ENCODE results near the gene AFF3.

Gene AFF3

DNA sequence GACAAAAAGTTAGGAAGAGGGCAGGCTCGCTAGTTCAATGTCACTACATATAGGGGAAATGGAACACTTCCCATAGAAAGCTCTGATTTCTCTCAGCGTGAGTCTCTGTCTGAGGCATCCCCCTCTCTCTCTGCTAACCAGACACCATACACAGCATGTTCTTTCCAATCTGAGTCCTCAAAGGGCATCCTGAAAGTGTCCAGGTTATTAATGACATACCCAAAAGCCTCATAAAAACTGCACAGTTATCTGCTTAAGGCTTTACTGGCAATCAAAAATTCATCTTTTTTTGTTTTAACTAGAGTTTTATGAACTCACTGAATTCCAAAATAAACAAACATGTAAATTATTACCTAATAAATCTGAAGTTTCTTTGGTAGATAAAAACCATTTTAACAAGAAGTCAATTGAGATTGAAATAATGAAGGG is 137.4 kb downstream of the AFF3 start:
- DNase-seq = no peak

DNA sequence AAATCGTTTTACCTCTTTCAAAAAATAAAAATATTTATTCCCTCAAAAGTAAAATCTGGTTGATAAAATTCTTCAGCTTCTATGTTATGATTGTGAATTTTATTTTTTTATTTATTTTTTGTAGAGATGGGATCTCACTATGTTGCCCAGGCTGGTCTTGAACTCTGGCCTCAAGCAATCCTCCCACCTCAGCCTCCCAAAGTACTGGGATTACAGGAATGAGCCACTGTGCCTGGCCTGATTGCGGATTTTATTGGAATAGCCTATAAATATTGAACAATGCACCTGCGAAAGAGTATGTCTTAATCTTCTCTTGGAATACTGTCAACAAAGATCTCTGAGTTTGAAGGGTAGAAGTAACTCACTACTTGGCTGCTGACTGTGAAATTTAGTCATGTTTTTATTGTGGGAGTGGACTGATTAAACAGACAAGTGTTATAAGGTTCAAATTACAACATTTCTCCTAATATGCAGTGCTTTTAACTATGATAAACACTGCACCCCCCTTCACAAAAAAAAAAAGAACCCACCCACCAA is 138.0 kb downstream of the AFF3 start:
- no peak for DNase-seq

DNA sequence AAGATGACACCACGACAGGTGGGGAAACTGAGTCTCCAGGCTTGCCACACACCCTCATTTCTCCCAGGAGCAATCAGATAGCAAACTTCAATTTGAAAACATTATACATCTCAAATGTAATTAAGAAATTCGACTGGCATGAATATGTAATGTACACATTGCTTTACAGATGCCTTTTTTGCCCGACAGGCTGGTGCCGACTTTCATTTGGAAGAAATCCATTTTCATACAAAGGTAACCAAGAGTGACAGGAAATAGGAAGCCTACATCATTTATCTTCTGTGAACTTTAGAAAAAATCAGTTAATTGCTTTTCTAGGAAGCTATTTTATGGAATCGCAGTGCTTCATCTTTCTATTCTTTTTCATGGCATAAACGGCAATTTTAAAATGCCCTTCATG is 140.3 kb downstream of the AFF3 start:
- DNase-seq = no peak

DNA sequence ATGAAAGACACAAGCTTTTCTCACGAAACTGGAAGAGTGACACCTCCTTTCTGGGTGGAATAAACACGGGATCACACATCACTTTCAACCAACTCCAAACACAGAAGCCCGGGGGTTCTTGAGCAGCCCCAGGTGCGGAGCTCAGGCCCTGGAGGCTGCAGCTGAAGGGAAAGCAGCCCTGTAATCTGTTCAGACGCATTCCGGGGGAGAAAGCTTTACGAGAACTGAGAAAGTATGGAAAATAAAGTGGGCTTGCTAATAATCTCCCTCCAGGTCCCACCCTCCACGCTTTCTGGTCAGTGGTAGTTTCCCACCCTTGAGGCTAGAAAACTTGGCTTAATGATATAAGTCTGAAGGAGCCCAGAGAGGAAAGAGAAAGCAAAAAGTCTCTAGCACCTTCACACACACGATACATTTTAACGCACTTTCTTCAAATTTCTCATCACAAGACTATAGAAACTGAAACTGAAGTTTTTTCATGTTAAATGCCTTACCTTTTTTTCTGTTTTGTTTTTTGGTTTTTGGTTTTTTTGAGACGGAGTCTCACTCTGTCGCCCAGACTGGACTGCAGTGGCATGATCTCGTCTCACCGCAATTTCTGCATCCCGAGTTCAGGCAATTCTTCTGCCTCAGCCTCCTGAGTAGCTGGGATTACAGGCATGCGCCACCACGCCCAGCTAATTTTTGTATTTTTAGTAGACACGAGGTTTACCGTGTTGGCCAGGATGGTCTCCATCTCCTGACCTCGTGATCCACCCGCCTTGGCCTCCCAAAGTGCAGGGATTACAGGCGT is 141.3 kb downstream of the AFF3 start:
- no peak for DNase-seq

DNA sequence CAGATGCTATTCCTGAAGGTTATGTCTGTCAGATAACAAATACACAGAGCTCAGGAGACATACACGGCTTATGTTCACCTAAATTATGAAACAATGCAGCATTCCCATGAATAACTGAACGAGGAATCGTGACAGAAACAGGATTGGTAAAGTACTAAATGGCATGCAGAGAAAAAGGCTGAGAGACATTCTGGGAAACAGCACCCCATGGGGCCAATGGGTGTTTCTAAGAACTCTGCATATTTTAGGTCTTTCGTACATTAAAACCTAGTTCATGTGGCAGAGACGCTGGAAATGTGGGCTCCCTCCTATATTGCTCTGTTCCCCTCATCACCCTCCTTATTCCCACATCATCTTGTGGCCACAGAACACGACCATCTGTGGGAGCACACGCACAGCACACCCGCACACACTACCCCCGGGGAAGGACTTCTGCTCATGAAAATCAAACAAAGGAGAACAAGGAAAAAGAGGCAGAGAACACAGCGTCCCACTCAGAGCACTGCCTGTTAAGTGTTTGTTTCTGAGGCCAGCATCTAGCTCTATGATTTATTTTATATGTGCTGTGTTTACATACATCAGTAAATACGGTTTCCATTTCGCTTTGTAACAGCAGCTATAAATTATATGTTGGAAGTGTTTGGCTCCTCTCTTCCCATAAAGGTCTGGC is 143.6 kb downstream of the AFF3 start:
- DNase-seq = peak; percentile 53

DNA sequence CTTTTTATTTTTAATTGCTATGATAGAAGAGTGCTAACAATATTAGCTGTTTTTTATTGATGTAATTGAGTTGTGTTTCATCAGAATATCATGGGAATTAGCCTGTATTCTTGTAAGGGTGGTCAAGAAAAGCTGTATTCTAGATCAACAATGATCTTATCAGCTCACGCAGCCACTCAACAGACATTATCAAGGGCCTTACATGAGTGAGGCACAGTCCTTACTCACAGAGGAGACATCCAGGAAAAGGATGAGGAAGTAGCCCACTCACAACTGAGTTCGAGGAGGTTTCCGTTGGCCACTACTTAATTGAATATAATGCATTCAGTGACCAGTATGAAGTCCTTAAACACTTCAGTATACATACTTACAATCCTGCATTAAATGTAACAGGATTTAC is 152.5 kb downstream of the AFF3 start:
- no peak for DNase-seq

DNA sequence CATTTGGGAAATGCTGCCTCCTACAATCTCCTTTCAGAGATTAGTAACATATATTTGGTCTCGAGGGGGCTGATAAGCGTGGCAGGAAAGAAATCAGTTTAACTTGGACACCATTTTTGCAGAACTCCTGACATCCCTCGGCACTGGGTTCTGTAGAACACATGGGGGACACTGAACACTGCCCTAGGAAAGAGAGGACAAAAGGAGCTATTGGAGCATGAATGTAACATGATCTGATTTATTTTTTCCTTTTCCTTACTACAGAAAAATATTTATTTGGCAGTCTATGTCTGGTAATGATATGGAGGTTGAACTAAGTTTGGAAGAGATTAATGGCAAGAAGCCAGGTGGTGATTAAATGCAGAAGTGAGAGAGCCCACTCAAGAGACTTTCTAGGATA is 153.8 kb downstream of the AFF3 start:
- DNase-seq = no peak

DNA sequence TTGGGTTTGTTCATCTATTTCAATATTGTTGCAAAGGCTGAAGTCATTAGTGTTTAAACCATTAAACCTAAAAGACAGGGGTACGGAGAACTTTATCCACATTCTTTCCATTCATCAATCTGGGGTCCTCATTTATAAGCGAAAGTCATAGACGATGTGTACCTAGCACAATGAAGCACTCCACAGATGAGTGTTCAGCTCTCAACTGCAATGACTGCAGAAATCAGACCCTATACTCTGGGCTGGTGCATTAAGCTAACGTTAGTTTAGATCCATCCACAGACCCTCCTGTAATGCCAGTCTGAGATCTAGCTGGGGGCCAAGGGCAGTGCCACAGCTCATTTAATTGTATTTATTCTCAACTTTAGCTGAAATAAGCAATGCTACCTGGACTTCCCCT is 155.2 kb downstream of the AFF3 start:
- no peak for DNase-seq

DNA sequence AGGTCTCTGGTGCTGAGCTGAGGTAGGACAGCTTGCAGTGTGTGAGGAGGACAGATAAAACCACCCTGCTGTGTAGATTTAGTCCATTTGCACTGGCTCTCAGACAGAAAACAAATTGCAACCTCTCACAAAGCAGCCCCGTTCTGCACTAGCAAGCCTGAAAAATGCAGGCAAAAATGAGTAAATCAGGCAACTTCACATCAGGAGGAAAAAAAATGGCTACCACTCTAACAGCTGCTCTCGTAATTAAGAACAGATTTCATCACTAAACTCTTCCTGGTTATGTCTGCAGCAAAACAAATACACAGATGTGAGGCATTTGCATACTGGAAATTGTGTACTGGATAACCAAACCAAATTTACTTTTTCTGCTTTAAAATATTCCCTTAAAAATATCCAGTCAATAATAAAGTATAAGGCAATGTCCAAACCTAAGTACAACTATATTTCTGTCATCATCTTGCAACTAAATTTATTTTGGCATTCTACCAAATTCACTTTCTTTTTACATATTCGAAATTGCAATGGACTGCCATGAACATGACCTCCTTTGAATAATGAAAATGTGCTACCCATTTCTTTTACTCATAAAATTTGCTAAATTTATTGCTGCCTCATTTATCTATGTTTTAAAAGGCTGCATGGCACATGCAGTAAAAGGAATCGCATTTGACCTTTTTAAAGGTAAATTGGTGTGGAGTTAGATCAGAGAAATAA is 157.4 kb downstream of the AFF3 start:
- peak; percentile 78 for DNase-seq

DNA sequence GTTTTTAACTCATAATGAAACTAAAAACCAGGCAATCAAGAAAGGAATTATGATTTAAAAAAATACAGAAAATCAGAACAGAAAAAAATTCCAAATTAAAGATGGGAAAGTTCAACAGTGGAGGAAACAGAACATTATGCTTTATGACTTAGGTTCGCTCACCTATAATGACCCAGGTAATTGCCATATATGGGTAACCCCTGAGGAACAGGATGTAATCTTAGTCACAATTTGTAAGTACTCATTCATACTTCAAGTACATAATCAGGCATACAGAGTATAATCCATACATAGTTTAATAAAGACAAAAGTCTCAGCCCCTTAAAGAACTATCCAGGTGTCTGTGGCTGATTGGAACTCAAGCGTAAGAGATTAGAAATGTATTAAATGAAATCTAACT is 159.6 kb downstream of the AFF3 start:
- no peak for DNase-seq

DNA sequence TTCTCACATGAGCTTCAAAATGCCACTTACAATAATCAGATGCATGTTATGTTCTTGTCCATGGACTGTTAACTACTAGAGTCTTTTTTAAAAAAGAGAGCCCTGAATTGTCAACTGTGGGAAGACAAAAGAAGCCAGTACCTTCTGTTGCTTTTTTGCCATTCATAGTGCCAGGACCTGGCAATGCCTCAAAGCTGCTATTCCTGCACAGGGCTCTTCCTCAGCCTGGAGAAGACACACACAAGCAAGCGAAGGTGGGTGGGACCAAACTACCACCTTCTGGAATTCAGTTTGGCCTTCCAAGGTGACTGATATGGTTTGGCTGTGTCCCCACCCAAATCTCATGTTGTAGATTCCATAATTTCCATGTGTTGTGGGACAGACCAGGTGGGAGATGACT is 160.6 kb downstream of the AFF3 start:
- no peak for DNase-seq

DNA sequence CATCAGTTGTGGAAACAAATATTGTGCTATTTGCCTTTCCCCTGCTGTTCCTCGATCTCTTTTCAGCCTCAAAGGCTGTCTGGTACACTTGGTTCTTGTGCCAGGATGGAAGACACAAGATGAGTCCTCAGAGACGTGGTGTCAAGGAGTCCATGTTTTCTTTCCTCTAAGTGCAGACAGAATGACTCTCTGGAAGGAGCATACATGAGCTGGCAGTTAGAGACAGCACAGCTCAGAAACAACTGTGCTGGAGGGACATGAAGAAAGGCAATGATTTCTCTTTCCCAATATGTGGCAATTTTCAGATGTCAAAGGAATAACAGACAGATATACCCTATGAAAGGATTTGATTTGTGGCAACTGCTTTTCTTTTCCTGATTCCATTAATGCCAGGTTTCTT is 162.2 kb downstream of the AFF3 start:
- peak; percentile 10 for DNase-seq

DNA sequence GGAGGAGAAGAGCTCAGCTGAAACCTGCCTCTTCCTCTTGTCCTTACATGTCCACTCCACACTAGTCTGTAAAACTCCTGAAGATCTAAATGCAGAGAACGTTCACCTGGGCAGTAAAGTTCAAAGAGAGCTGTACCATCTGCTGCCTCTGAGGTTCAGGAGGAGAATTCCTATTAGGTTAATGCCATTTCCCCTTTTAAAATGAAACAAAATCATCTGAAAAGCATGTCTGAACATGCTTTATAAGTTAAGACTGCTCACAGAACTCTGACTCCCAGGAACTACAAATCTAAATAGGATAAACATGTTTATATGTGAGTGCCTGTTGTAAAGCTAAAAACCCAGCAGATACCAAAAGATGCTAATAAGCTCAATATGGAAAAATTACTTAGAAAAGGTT is 164.4 kb downstream of the AFF3 start:
- no peak for DNase-seq

DNA sequence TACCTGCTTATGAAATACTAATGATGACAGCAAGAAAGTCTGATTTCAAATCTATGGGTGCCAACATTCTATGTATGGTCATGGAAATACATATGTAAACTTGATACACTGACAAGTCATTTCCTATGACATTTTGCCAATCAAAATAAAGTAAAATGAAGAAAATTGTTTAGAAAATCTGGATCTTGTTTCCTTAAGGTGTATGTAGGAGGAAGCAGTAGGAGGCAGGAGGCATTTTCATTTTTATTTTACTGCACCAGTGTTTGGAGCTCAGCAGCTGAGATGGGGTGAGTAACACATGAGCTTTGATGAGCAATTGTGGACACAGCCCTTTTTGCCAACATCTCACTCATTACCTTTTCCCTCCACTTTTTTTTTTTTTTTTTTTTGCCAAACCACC is 167.0 kb downstream of the AFF3 start:
- DNase-seq = peak; percentile 2

DNA sequence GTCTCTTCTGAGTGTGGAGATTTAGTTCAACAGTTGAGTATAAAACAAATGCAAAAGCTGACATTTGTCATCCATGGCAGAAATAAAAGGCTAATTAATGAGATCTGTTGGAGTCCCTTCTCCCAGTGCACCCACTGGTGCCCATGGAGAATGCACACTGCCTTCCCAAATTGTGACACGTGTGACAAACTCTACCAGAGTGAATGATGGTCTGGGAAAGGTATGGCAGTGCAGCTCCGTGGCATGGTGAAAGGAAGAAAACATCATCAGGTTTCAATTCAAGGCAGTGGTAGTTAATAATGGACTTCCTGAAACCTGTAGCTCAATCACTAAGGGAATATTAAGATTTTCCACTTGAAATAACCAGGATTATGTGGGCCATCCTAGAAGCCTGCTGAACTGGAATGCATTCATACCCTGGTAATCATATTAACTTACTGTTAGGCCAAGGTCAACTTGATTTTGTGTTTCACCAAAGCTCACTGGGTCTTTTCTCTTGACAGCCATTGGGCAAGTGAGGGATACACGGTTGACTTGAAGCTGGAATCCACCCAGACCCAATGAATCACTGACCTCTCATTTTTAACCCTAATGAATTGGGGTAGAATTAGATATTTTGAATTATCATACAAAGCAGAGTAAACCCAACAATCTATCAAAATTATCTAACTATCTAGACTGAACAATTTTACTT is 167.6 kb downstream of the AFF3 start:
- DNase-seq = no peak

DNA sequence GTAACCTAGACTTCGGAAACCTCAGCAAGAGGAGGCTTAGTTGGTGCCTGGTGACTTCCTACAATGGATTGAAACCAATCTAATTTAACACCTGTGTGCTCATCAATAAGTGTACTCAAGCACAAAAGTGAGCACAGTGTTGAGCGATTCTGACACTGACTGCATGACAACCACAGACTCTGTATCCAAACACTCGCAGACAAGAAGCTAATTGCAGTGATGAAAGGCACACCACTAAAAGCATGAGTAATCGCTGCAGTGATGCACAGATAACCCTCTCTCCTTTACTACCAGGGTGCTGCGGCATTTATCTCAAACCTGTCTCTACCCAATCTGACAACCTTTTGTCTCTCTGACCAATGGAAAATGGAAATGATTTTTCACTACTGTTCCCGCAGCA is 168.1 kb downstream of the AFF3 start:
- DNase-seq = peak; percentile 64

DNA sequence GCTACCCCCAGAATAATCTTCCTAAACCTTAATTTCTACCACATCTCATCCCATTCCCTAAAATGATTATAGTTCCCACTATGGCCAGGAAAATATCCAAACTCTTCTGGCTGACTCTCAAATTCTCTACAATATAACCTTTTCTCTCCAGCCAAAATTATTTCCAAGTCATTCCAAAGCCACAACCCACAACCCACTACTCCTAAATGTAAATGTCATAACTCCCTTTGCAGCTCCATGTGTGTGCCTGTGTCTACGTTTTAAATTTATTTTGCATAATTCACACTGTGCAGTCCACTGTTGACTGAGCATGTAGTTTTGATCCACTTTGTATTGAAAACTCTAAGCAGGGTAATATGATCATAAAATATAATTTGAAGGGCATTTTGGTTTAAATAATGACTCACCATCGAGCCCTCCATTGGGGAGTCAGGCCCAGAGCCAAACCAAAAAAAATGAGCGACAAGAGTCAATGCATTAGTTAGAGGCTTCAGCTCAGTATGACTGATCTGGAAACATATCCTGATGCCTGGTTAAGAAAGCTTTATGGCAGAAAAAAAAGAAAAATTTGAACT is 171.0 kb downstream of the AFF3 start:
- DNase-seq = peak; percentile 22

DNA sequence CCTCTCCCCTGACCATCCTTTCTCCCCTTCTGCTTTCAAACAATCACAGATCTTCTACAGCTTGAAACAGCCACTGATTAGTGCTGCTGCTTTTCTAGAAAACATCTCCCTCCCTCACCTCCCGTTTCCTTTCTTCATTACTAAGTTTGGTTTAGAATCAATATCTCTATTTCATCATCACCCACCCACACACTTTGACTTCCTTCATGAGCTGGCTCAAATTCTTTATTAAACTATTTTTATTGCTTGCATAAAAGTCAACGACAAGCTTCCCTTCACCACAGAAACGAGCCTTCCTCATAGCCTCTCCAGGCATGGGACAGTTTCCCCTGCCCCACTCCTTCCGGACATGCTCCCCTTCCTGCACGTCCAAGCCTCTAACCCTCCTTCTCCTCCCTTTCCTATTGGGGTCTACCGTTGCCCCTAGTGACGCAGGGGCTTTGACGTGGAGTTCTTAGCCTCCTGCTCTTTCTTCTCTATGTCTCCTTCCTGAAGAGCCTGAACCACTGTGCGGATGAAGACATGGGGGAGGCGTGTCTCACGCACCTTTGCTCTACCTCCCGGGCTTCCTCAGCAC is 172.0 kb downstream of the AFF3 start:
- DNase-seq = no peak

DNA sequence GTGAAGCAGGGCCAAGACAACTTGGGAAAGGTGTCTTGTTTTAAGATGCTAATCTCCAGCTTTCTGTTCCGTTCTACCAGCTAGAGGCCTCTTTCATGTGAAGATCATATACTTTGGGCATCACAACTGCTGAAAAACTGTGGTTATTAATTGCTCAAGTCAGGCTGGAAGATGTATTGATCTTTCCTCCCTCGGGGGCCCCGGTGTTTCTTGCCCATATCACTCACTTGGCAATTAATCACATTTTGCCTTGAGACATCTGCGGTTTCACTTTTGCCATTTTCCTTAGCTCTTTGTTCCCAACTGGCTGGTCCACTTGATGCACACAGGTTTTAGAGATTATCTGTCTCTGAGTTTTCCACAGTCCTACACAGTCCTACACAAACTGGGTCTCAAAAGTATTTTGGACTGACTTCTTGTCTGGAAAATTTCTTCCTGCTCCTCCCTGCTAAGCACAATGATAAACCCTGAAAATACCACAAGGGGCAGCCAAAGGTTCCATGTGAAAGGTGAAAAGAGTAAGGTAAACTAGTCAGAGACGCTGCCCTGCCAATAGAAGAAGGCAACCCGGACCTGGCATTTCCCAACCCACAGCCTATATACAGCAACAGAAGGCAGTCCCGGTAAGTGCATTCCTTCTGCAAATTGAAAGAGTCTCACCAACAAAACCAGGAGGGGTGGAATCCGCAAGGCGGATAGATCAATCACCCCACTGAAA is 181.0 kb downstream of the AFF3 start:
- DNase-seq = no peak

DNA sequence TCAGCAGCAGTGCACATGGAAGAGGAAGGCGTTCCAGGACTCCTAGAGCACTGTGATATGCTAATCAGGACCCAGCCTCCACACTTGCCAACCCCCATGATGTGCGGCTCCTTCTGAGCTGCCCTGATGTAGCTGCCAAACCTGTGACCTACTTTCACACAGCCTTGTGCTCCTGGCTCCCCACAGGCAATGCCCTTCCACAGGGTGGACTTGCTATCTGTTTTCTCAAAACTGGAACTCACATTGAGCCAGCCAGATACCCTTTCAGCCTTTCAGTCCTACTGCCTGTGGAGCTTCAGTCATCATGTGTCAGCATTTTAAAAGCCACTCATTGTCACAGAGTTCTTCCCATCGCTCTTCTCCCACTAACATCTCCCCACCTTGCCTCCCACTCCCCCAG is 181.6 kb downstream of the AFF3 start:
- peak; percentile 12 for DNase-seq

DNA sequence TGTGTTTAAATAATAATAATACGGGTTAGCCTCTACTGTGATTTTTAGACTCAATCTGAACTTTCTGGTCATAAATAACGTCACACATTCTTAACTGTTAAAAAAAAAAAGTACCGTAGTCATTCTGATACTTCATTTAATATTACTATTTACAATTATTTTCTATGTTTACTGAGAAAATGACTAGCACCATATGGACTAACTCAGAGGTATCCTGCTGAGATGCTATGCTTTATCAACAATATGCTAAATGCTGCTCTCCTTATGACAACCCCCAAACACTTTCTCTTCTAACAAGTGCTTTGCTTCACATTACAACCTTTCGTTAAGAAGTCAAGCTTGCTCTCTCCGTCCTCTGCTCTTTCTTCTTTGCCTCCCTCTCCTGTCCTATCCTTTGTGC is 182.1 kb downstream of the AFF3 start:
- peak; percentile 12 for DNase-seq

Data from NCI-H69 (cell line).